ENCODE measurements around the gene CACNA2D2.

CACNA2D2 gene

GRCh38 chr3:50347187-50347813 is 156.1 kb downstream of the CACNA2D2 start:
- DNase-seq (ENCODE audit: low read depth in 2 of 2): peak; percentile 53 to 56

- DNase-seq (ENCODE audit: low read depth in 2 of 2): peak; percentile 66 to 68
These were observed 157.7 kb downstream of the CACNA2D2 start, which contains the start of gene ZMYND10 for GRCh38 chr3:50345586-50346234. ZMYND10 (minus strand) TSS chr3:50345732; CDS start chr3:50345579, 153 bp downstream.

- no peak for DNase-seq (ENCODE audit: low read depth in 2 of 2)
These were observed 158.4 kb downstream of the CACNA2D2 start for GRCh38 chr3:50345008-50345407.

- DNase-seq (ENCODE audit: low read depth in 2 of 2): no peak
These were observed 160.4 kb downstream of the CACNA2D2 start for GRCh38 chr3:50342813-50343633.

- DNase-seq (ENCODE audit: low read depth in 2 of 2): no peak
These were observed 161.3 kb downstream of the CACNA2D2 start for GRCh38 chr3:50341996-50342650.

- no peak for DNase-seq (ENCODE audit: low read depth in 2 of 2)
These were observed 161.9 kb downstream of the CACNA2D2 start for GRCh38 chr3:50341537-50341936.

- DNase-seq (ENCODE audit: low read depth in 2 of 2): peak; percentile 66 to 77
These were observed 162.7 kb downstream of the CACNA2D2 start, which contains the start of gene RASSF1 for GRCh38 chr3:50340448-50341329. RASSF1 (minus strand) TSS chr3:50340836; CDS start chr3:50340805, 31 bp downstream.

GRCh38 chr3:50340147-50340447 is 163.3 kb downstream of the CACNA2D2 start:
- no peak for DNase-seq (ENCODE audit: low read depth in 2 of 2)

GRCh38 chr3:50339485-50340146 is 163.8 kb downstream of the CACNA2D2 start:
- DNase-seq (ENCODE audit: low read depth in 2 of 2): no peak

GRCh38 chr3:50338965-50339364 is 164.5 kb downstream of the CACNA2D2 start:
- no peak for DNase-seq (ENCODE audit: low read depth in 2 of 2)

- peak; percentile 96 for DNase-seq (ENCODE audit: low read depth in 2 of 2)
These were observed 166.1 kb downstream of the CACNA2D2 start for GRCh38 chr3:50337175-50337861.

GRCh38 chr3:50336452-50337174 is 166.8 kb downstream of the CACNA2D2 start:
- DNase-seq (ENCODE audit: low read depth in 2 of 2): no peak

- DNase-seq (ENCODE audit: low read depth in 2 of 2): no peak
These were observed 168.9 kb downstream of the CACNA2D2 start for GRCh38 chr3:50334339-50335075.

GRCh38 chr3:50333744-50334328 is 169.6 kb downstream of the CACNA2D2 start:
- no peak for DNase-seq (ENCODE audit: low read depth in 2 of 2)

- no peak for DNase-seq (ENCODE audit: low read depth in 2 of 2)
These were observed 172.0 kb downstream of the CACNA2D2 start for GRCh38 chr3:50331364-50331907.

- DNase-seq (ENCODE audit: low read depth in 2 of 2): no peak
These were observed 173.1 kb downstream of the CACNA2D2 start for GRCh38 chr3:50330330-50330729.

GRCh38 chr3:50327943-50328691 is 175.3 kb downstream of the CACNA2D2 start, which contains the start of gene TUSC2:
TUSC2 (minus strand) TSS chr3:50328223; CDS start chr3:50328099, 124 bp downstream.
- DNase-seq (ENCODE audit: low read depth in 2 of 2): peak; percentile 91 to 96
